HG03103 (cell line): ENCODE results near the gene DHPS.
"Not testable (repeated sequence)": the region's sequence is repeated elsewhere in the genome, so short reads cannot be mapped to it uniquely, and the experiment has no call there.

Source experiments
- ATAC-seq: cut with Tn5 transposase; IDR thresholded peaks from one replicate; pipeline ENCODE4 v1.9.1; 2021; ENCODE audit warnings: low read depth; ENCODE audit not compliant: unreplicated experiment

Gene DHPS

DNA sequence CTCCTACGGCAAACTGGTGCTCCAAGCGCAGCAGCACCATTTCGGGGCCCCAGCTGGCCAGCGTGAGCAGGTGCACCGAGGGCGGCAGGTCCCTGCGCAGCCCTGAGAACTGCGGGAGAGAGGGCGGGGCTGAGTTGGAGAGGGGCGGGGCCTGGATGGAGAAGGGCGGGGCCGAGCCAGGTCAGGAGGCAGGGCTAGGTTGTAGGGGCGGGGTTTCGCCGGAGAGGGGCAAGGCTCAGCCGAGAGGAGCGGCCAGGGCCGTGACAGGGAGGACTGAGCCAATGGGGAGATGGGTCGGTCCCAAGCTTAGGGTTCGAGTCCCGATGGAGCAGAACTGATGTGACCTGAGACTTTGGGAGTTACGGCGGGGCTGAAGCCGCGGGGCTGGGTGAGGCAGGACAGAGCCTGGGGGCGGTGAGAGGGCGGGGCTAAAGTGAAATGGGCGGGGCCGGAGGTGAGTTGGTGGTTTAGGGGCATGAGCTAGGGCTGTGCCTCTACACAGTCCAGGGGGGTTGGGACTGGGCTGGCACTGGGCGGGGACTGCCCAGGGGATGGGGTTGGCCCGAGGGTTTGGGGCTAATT is 34.1 kb downstream of the DHPS start:
- no peak for ATAC-seq

DNA sequence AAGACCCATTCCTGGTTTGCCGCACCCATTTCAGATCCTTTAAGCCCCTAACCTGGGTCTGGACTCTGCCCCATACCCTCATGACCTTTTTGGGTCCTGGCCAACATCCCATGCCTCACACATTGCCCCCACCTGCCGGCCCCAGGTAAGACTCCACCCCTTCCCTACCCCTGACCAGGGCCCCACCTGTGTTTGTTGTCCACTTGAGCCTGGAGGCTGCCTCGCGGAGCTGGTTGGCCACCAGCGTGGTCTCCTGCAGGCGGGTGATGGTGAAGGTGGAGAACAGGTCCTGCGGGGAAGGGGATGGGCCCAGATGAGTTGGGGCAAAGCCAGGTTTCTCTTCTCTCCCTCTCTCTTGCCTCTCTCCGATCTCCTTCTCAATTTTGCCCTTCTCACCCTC is 34.6 kb downstream of the DHPS start:
- ATAC-seq, result no peak

DNA sequence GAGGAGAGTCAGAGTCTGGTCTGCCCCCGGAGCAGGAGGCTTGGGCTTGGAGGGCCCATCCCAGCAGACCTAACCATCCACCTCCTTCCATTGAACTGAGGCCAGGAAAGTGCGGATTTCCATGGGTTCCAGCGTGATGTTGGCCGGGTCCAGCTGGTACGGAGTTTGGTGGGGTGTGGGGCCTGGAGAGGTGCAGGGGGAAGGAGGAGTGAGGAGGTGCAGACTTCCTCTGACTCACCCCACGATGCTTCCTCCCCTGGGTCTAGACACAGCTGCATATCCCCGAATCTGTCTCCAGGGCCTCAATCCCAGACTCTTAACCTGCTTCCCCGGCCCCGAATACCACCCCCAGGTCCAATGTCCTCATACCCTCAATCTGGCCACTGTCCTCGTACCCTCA is 35.1 kb downstream of the DHPS start:
- no peak for ATAC-seq

DNA sequence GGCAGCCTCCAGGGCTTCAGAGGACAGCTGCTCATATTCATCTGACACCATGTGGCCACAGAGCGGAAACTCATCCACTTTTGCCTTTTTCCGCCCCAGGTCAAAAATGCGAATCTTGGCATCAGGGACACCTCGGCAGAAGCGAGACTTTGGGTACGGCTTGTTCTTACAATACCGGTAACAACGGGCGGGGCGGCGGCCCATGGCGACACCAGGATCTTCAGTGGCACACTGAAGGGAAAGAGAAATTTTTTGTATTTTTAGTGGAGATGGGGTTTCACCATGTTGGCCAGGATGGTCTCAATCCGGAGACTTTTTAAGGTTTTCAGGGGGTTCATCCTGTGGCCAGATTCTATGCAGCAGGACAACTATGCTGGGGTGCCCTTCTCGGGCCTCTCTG is 38.0 kb downstream of the DHPS start:
- not testable (repeated sequence) for ATAC-seq

DNA sequence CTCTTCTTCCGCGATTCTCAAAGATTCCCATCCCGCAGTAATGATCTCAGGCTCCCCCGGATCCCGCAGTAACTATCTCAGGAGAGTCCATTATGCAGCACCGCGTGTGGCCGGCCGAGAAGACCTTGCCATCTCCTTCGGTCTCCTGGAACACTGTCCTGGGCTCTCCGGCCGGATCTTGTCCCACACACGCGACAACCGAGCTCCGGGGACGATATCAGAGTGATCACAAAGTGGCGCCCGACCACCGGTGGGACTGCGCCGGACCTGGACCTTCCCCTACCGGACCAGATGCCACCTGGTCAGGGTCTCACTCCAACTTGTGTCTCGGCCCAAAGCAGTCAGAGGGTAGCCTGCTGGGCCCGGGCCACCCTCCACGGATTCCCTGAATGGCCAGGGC is 39.2 kb downstream of the DHPS start:
- no peak for ATAC-seq

GRCh38 chr19:12641456-12641855 is 40.2 kb downstream of the DHPS start:
- ATAC-seq, result no peak

- no peak for ATAC-seq
Observed at GRCh38 chr19:12639901-12640613, 41.6 kb downstream of the DHPS start.

GRCh38 chr19:12638611-12639182 is 43.0 kb downstream of the DHPS start:
- ATAC-seq, result no peak

GRCh38 chr19:12636631-12637030 is 45.0 kb downstream of the DHPS start:
- ATAC-seq, result no peak

DNA sequence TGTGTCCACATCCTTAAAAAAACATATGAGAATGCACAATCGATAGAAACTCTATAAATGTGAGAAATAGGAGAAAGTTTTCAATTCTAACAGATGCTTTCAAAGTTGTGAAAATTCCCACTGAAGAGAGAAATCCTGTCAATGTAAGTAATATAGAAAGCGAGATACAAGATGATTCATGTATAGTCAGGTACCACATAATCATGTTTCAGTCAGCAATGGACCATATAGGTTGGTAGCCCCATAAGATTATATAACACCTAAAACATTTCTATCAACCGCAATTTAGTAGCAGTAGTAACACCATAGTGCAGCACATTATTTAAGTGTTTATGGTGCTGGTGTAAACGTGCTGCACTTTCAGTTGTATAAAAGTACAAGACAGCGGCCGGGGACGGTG is 52.5 kb downstream of the DHPS start:
- no peak for ATAC-seq

- ATAC-seq, result no peak
Observed at GRCh38 chr19:12628040-12629022, 53.3 kb downstream of the DHPS start.

- ATAC-seq, result no peak
Observed at GRCh38 chr19:12626958-12627357, 54.7 kb downstream of the DHPS start.
